ENCODE measurements around the gene TMEM187.

The TMEM187 gene

GRCh38 chrX:153953892-153954557, 18.5 kb upstream of the TMEM187 start:
- peak overlapping the region; percentile 12 to 39 for H3K4me3 ChIP-seq
- intact Hi-C loops (cut with DNase I; ENCODE audit: low total_unique reads): loop anchor here (5.0 to 10.0 kb wide), 2 partner anchors 187 to 999 kb away; no protein-coding TSS in a partner anchor
- H3K36me3 ChIP-seq: peaks cover 16 to 94% (median 89%) of the 10 kb centered on the region in 3 donors
- H3K9me3 ChIP-seq: no peaks in the 10 kb centered on the region
- H3K27me3 ChIP-seq: no peaks in the 10 kb centered on the region
- no peak for DNase-seq
- H3K4me1 ChIP-seq: peaks cover 0 to 15% (median 10%) of the 10 kb centered on the region in 4 donors
- H3K27ac ChIP-seq: peak overlapping the region; percentile 85 to 88
- no peak for TF ChIP-seq CTCF (IDR thresholded peaks at IDR 0.05)

- H3K9me3 ChIP-seq: no peaks in the 10 kb centered on the region
- H3K36me3 ChIP-seq: peaks cover 19 to 94% (median 90%) of the 10 kb centered on the region in 3 donors
- H3K27ac ChIP-seq: peak overlapping the region; percentile 85 to 88
- no peak for TF ChIP-seq CTCF (IDR thresholded peaks at IDR 0.05)
- H3K4me3 ChIP-seq: peak overlapping the region in 1 of 2 donors; percentile 39
- intact Hi-C loops (cut with DNase I; ENCODE audit: low total_unique reads): loop anchor here (5.0 to 10.0 kb wide), 2 partner anchors 187 to 1000 kb away; no protein-coding TSS in a partner anchor
- DNase-seq: no peak
- H3K4me1 ChIP-seq: peaks cover 0 to 15% (median 10%) of the 10 kb centered on the region in 4 donors
- no peaks in the 10 kb centered on the region for H3K27me3 ChIP-seq
Measured at GRCh38 chrX:153954558-153955227, 17.9 kb upstream of the TMEM187 start.

GRCh38 chrX:153955228-153955732, 17.3 kb upstream of the TMEM187 start:
- Histone ChIP-seq H3K27ac (peak overlapping the region in 1 of 2 donors; percentile 12), H3K4me3 (no peak overlapping the region), H3K4me1 (peaks cover 0 to 15% (median 10%) of the 10 kb centered on the region in 4 donors), H3K9me3 (no peaks in the 10 kb centered on the region), H3K36me3 (peaks cover 25 to 94% (median 91%) of the 10 kb centered on the region in 3 donors), H3K27me3 (no peaks in the 10 kb centered on the region)
- intact Hi-C loops (cut with DNase I; ENCODE audit: low total_unique reads): loop anchor here (10.0 kb wide), 1 partner anchor 1000 kb away; no protein-coding TSS in a partner anchor
- no peak for TF ChIP-seq CTCF (IDR thresholded peaks at IDR 0.05)
- DNase-seq: no peak

GRCh38 chrX:153956044-153956907, 16.3 kb upstream of the TMEM187 start:
- intact Hi-C loops (cut with DNase I; ENCODE audit: low total_unique reads): loop anchor here (10.0 kb wide), 1 partner anchor 1001 kb away; no protein-coding TSS in a partner anchor
- Histone ChIP-seq H3K4me3 (no peak overlapping the region), H3K27ac (peak overlapping the region in 1 of 2 donors; percentile 12), H3K4me1 (peaks cover 0 to 15% (median 10%) of the 10 kb centered on the region in 4 donors), H3K36me3 (peaks cover 22 to 93% (median 89%) of the 10 kb centered on the region in 3 donors), H3K27me3 (no peaks in the 10 kb centered on the region), H3K9me3 (no peaks in the 10 kb centered on the region)
- no peak for TF ChIP-seq CTCF (IDR thresholded peaks at IDR 0.05)
- DNase-seq: no peak

- no peak for TF ChIP-seq CTCF (IDR thresholded peaks at IDR 0.05)
- DNase-seq: no peak
- no peaks in the 10 kb centered on the region for H3K27me3 ChIP-seq
- no peaks in the 10 kb centered on the region for H3K9me3 ChIP-seq
- peak overlapping the region; percentile 19 to 37 for H3K27ac ChIP-seq
- H3K36me3 ChIP-seq: peaks cover 22 to 93% (median 89%) of the 10 kb centered on the region in 3 donors
- H3K4me1 ChIP-seq: peaks cover 0 to 15% (median 10%) of the 10 kb centered on the region in 4 donors
- intact Hi-C loops (cut with DNase I; ENCODE audit: low total_unique reads): loop anchor here (10.0 kb wide), 1 partner anchor 1002 kb away; no protein-coding TSS in a partner anchor
- H3K4me3 ChIP-seq: no peak overlapping the region
Measured at GRCh38 chrX:153957224-153957623, 15.3 kb upstream of the TMEM187 start.

Data from tibial artery (tissue), 4 donors.